NCI-H748 (cell line): ENCODE data around the gene ELL.
"Not testable (repeated sequence)": the region's sequence is repeated elsewhere in the genome, so short reads cannot be mapped to it uniquely, and the experiment has no call there.

ENCODE experiments used
- DNase-seq: peaks from one replicate; lab custom pipeline; 2025; ENCODE audit not compliant: unreplicated experiment; lab: John Stamatoyannopoulos, UW

The ELL gene

GRCh38 chr19:18405754-18406153 lies 116.1 kb downstream of the ELL start:
- DNase-seq, result not testable (repeated sequence)

GRCh38 chr19:18402455-18403248 lies 119.2 kb downstream of the ELL start:
- not testable (repeated sequence) for DNase-seq

GRCh38 chr19:18401580-18402112 lies 120.2 kb downstream of the ELL start:
- no peak for DNase-seq

- DNase-seq, result no peak
Observed at GRCh38 chr19:18399008-18399407, 122.9 kb downstream of the ELL start.

- no peak for DNase-seq
Observed at GRCh38 chr19:18397242-18398202, 124.3 kb downstream of the ELL start, which contains the start of gene LRRC25. LRRC25 (minus strand) TSS chr19:18397622; CDS start chr19:18396963, 659 bp downstream.

- DNase-seq, result no peak
Observed at GRCh38 chr19:18396471-18397241, 125.2 kb downstream of the ELL start.

GRCh38 chr19:18393836-18394235 lies 128.0 kb downstream of the ELL start:
- DNase-seq, result no peak

- no peak for DNase-seq
Observed at GRCh38 chr19:18392926-18393325, 128.9 kb downstream of the ELL start.
